RWPE1 (cell line): ENCODE results near the gene SLC13A2.

Experiments used
- CTCF ChIA-PET: fragments of 350-600 bp; sonication (Branson Sonifier 250); formaldehyde crosslinking; extraction: SDS; loops from one replicate; lab custom pipeline; 2021; lab: Yijun Ruan, JAX
- POLR2A ChIA-PET: fragments of 400-600 bp; formaldehyde crosslinking; extraction: SDS; loops from one replicate; lab custom pipeline; 2020; ENCODE audit warnings: antibody characterized with exemption; ENCODE audit not compliant: low non-redundant PET; lab: Yijun Ruan, JAX
- DNase-seq: peaks from one replicate; pipeline ENCODE4 v3.0.0; 2012; ENCODE audit warnings: low spot score
- H3K27ac ChIP-seq: fragments of 450-650 bp; 2 replicates; pipeline ENCODE4 v1.5.1; 2017
- TF ChIP-seq, protein P1 (sequence below): fragments of 450-650 bp; conservative IDR thresholded peaks from 2 replicates; pipeline ENCODE4 v1.5.1; 2017; ENCODE audit warnings: low read depth, mild to moderate bottlenecking

The SLC13A2 gene

DNA sequence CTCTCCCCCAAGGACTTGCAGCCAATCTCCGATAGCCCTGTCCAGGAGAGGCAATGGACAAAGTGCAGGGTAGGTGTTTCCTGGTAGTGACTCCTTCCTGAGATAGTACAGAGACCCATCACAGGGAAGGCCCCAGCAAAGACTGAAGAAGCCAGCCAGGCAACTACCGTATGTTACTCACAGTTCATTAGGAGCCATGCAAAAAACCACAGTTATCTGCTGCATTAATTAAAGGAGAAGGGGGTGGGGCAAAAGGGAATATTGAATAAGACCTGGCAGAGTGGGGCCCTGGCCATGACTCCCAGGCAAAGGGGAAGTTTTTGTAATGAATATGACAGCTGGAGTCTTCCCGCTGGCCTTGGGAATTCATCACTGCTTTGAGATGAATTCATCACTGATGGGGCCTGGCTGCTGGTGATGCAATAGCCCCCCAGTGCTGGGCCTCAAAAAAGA is 2.5 kb upstream of the SLC13A2 start:
- TF ChIP-seq, protein P1, sequence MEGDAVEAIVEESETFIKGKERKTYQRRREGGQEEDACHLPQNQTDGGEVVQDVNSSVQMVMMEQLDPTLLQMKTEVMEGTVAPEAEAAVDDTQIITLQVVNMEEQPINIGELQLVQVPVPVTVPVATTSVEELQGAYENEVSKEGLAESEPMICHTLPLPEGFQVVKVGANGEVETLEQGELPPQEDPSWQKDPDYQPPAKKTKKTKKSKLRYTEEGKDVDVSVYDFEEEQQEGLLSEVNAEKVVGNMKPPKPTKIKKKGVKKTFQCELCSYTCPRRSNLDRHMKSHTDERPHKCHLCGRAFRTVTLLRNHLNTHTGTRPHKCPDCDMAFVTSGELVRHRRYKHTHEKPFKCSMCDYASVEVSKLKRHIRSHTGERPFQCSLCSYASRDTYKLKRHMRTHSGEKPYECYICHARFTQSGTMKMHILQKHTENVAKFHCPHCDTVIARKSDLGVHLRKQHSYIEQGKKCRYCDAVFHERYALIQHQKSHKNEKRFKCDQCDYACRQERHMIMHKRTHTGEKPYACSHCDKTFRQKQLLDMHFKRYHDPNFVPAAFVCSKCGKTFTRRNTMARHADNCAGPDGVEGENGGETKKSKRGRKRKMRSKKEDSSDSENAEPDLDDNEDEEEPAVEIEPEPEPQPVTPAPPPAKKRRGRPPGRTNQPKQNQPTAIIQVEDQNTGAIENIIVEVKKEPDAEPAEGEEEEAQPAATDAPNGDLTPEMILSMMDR = no peak
- ChIA-PET POLR2A (interaction anchor here (0.6 kb wide), 1 partner anchor 25 kb away, joined by 7 read pairs; no protein-coding TSS in a partner anchor), CTCF (no interaction called here)
- no peak for DNase-seq
- no peak overlapping the region for H3K27ac ChIP-seq

DNA sequence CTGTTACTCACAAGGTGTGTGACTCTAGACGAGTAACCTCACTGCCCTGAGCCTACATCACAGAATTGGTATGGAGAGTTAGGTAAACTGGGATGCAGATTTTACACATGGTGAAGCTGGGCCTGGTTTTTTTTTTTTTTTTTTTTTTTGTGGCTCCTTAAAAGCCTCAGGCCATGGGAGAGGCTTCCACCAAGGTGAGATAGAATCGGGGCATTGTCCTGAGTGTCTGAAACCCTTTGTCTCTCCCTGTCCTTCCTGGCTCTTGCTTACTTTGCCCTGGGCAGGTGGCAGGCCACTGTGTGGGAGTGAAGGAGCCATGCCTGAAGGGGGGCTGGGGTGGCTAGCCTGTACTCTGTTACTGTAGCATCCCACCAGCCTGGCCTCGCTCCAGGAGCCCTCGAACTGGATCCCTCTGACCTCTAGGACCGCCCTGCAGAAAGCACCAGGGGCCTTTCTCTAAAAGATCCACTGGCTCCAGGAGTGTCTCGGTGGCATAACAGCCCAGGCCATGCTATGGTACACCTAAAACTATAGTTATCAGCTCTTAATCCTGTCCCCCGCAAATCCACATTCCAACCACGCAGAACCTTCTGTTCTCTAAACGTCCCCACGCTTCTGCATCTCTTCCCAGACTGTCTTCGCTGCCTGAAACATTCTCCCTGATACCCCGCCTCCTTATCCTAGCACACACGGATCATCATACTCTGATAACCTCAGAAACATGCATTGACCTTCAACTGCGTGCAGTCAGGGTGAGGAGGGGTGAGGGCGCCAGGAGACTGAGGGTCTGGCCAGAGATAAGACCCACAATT is 1.7 kb upstream of the SLC13A2 start:
- ChIA-PET POLR2A (interaction anchor here (0.6 kb wide), 1 partner anchor 25 kb away, joined by 7 read pairs; no protein-coding TSS in a partner anchor), CTCF (no interaction called here)
- TF ChIP-seq, protein P1 = no peak
- peak; percentile 30 for DNase-seq
- H3K27ac ChIP-seq = no peak overlapping the region

DNA sequence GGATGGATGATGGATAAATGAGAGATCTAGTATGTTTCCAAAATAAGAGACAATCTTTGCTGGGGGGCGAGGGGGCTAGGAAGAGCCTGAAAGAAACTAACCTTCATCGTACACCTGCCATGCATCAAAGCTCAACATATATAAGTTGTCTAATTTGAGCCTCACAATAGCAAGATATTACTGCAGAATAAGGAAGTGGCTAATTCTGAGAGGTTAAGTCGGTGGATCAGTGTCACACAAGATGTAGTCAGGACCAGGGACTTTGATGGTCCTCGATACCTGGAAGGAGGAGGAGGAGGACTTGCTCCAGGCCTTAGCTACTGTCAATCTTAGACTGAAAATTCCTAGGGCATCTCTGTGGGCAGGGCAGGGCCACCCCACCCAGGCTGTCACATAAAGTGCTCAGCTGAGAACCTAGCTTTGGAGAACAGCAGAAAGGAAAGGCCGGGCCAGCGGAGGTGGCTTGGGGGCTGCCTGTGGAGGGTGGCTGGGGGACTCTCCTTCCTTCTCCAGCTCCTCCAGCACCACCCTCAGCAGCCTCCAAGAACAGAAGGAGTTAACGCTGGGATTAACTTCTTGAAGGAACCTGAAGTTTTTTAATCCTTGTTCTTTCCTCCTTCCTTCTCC is 460 bp upstream of the SLC13A2 start:
- TF ChIP-seq, protein P1 = no peak
- no peak overlapping the region for H3K27ac ChIP-seq
- ChIA-PET POLR2A (no interaction called here), CTCF (interaction anchor here (0.6 kb wide), 1 partner anchor 97 kb away, joined by 3 read pairs; no protein-coding TSS in a partner anchor)
- no peak for DNase-seq

DNA sequence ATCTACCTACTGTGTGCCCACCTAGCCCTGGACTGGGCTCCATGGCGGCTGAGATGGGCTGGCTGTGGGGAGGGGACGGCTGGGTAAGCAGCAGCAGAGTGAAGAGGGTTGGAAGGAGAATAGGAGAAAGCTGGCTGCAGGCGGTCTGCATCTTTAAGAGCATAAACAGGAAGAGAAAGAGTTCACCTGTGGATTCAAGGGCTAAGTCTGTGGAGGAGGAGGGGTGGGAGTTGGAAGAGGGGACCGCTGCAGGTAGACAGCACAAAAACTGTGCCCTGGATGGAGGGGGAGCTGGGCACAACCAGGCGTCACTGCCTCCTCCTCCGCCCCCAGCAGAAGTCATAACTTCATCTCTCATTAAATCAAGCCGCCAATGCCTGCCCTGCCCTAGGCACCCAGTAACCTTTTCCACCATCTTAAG is 677 bp downstream of the SLC13A2 start:
- ChIA-PET POLR2A (no interaction called here), CTCF (interaction anchor here (0.6 kb wide), 1 partner anchor 117 kb away, joined by 3 read pairs; the partner anchor contains the start of gene POLDIP2)
- TF ChIP-seq, protein P1 = no peak
- H3K27ac ChIP-seq = no peak overlapping the region
- DNase-seq = no peak

DNA sequence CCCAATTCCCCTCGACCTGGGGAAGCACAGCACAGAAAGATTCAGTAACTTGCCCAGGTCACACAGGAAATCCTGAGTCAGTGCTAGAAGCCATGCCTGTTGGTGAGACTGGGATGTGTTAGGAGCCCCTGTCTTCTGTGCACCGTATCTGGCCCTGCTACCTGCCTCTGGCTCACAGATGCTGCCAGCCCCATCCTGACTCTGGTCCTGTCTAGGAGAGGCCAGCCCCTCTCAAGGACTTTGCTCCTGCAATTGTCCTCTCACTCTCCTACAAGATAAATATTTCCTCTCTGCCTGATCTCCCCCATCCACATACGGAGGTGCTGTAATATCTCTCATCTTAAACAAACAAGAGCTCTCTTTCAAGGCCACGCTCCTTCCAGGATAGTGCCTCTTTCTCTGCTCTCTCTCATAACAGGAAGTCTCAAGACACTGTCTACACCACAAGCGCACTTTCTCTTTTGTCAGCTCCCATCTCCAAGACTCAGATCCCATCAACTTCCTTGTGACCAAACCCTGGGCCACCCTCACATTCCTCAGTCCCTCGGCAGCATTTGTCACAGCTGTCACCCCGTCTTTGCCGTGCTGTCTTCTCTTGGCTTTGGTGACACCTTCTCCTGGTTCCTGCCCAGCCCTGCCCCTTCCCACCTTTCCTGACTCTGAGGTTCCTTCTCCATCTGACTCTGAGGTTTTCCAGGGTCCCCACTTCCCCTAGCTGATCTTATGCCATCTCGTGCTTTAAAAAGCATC is 1.9 kb downstream of the SLC13A2 start:
- H3K27ac ChIP-seq = no peak overlapping the region
- POLR2A ChIA-PET = no interaction called here
- TF ChIP-seq, protein P1 = no peak
- no peak for DNase-seq
- CTCF ChIA-PET = no interaction called here
